HEK293 (cell line): ENCODE measurements around the gene PRDM15.

Experiments
- BCL11A ChIP-seq: fragments of 450-650 bp; formaldehyde crosslinking; IDR thresholded peaks from 2 replicates; pipeline ENCODE4 v1.5.1; 2016; ENCODE audit warnings: low read depth, missing biosample characterization, missing genetic modification characterization
- CTCF ChIP-seq: fragments of 450-650 bp; formaldehyde crosslinking; IDR thresholded peaks from 2 replicates; pipeline ENCODE4 v1.5.1; 2016; ENCODE audit warnings: missing biosample characterization, missing genetic modification characterization
- PRDM1 ChIP-seq: fragments of 450-650 bp; formaldehyde crosslinking; IDR thresholded peaks from 2 replicates; pipeline ENCODE4; 2016; ENCODE audit warnings: missing biosample characterization, missing genetic modification characterization
- REST ChIP-seq: fragments of 450-650 bp; formaldehyde crosslinking; IDR thresholded peaks from 2 replicates; pipeline ENCODE4 v1.5.1; 2016; ENCODE audit warnings: missing biosample characterization, missing genetic modification characterization
- SP2 ChIP-seq: fragments of 450-650 bp; formaldehyde crosslinking; IDR thresholded peaks from 2 replicates; pipeline ENCODE4 v1.5.1; 2016; ENCODE audit warnings: missing biosample characterization, missing genetic modification characterization
- YY1 ChIP-seq: fragments of 450-650 bp; formaldehyde crosslinking; IDR thresholded peaks from 2 replicates; pipeline ENCODE4 v1.5.1; 2018; ENCODE audit warnings: missing biosample characterization, missing genetic modification characterization
- ZBTB10 ChIP-seq: fragments of 450-650 bp; formaldehyde crosslinking; IDR thresholded peaks from 2 replicates; pipeline ENCODE4 v1.5.1; 2016; ENCODE audit warnings: missing biosample characterization, missing genetic modification characterization
- ZBTB7A ChIP-seq: fragments of 450-650 bp; formaldehyde crosslinking; IDR thresholded peaks from 2 replicates; pipeline ENCODE4 v1.5.1; 2016; ENCODE audit warnings: low read depth, missing biosample characterization, missing genetic modification characterization
- ZNF121 ChIP-seq: fragments of 450-650 bp; formaldehyde crosslinking; IDR thresholded peaks from 2 replicates; pipeline ENCODE4 v1.5.1; 2016; ENCODE audit warnings: missing biosample characterization, missing genetic modification characterization
- ZNF138 ChIP-seq: fragments of 450-650 bp; formaldehyde crosslinking; IDR thresholded peaks from 2 replicates; pipeline ENCODE4 v1.5.1; 2016; ENCODE audit warnings: missing biosample characterization, missing genetic modification characterization, borderline replicate concordance
- ZNF184 ChIP-seq: fragments of 450-650 bp; IDR thresholded peaks from 2 replicates; pipeline ENCODE4 v1.5.1; 2018; ENCODE audit warnings: missing biosample characterization, mild to moderate bottlenecking, missing genetic modification characterization
- ZNF211 ChIP-seq: fragments of 450-650 bp; formaldehyde crosslinking; IDR thresholded peaks from 2 replicates; pipeline ENCODE4 v1.5.1; 2016; ENCODE audit warnings: low read depth, missing biosample characterization, missing genetic modification characterization
- ZNF510 ChIP-seq: fragments of 450-650 bp; formaldehyde crosslinking; IDR thresholded peaks from 2 replicates; pipeline ENCODE4 v1.5.1; 2018; ENCODE audit warnings: mild to moderate bottlenecking, missing genetic modification characterization, missing biosample characterization; ENCODE audit not compliant: insufficient replicate concordance
- ZNF529 ChIP-seq: fragments of 450-650 bp; formaldehyde crosslinking; IDR thresholded peaks from 2 replicates; pipeline ENCODE4 v1.5.1; 2017; ENCODE audit warnings: missing genetic modification characterization, missing biosample characterization; ENCODE audit not compliant: insufficient replicate concordance

DNA sequence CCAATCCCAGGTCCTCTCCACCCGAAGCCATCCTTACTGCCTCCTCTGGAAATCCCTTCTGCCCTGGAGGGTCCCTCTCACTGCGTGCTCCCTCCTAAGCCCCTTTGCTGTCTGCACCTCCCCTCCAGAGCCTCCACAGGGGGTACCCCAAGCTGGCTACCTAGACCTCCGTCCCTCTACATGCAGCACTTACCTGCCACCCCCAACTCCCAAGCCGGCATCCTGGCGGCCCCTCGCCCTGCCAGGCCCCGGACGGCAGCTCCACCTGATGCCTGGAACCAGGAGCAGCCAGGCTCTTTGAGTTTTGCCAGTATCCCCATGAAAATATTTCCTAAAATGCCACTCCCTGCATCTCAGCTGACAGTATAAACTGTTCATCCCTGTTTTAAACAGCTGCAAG is 4.1 kb downstream of the PRDM15 start:
- no peak for TF ChIP-seq ZNF211 (tag by site-specific recombination)
- TF ChIP-seq ZNF184 (tag by site-specific recombination) = no peak
- no peak for TF ChIP-seq BCL11A
- TF ChIP-seq CTCF (tag by site-specific recombination) = no peak
- no peak for TF ChIP-seq ZNF510 (tag by site-specific recombination)
- no peak for TF ChIP-seq ZNF121 (tag by site-specific recombination)
- TF ChIP-seq REST = no peak
- TF ChIP-seq ZNF138 = no peak
- no peak for TF ChIP-seq SP2 (tag by site-specific recombination)
- TF ChIP-seq PRDM1 (tag by site-specific recombination) = no peak
- no peak for TF ChIP-seq ZNF529 (tag by site-specific recombination)
- no peak for TF ChIP-seq YY1
- no peak for TF ChIP-seq ZBTB10
- no peak for TF ChIP-seq ZBTB7A (tag by site-specific recombination)
